Measurements from ENCODE around the gene HLA-B.

HLA-B gene

DNA sequence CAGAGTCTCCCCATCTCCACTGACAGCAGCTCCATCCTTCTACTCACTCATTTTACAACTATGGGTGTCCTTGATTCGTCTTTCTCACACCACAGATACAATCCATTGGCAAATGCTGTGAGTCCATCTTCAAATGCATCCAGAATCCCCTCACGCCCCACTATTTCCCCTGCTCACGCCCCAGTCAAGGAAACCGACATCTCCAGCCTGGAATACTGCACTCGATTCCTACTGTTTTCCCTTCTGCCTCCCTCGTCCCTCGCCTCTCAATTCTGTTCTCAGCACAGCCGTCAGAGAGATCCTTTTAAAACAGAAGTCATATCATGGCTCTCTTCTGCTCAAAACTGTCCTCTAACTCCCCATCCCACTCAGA is 4.7 kb downstream of the HLA-B start:
- DNase-seq: no peak

DNA sequence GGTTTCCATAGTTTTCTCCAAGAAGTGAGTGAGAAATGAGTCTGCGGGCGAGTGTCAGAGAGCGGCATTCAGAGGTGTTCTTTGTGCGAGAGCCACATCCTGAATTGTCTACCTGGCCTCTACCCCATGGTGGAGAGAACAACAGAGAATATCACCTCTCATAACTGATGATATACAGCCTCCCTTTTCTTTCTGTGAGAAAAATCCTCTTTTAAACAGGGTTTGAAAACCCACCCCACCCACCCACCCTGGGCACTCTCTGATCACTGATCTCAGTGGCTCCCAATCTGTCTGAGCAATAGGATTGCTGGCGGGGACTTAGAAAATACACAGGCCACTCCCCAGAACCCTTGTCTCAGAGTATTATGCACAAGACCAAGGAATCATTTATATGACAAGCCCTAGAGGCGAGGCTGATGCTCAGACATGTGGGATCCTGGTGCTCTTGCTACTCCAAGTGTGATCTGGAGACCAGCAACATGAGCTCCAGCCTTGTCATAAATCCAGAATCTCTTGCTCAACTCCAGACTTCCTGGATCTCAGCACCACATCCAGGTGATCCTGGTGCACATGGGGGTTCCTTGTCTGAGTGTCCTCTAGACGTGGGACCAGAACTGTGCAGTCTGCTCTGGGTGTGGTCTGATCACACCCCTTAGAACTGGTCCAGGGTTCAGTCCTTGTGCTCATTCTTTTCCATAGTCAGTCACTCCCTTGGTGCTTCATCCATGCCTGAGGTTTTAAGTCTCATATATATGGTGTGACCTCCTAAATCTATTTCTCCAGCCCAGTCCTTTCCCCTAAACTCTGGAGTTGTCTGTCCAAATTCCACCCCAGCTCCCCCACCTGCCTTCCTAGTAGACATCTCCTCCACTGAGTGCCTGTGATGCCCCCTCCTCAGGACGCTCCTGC is 5.3 kb downstream of the HLA-B start:
- DNase-seq: no peak

DNA sequence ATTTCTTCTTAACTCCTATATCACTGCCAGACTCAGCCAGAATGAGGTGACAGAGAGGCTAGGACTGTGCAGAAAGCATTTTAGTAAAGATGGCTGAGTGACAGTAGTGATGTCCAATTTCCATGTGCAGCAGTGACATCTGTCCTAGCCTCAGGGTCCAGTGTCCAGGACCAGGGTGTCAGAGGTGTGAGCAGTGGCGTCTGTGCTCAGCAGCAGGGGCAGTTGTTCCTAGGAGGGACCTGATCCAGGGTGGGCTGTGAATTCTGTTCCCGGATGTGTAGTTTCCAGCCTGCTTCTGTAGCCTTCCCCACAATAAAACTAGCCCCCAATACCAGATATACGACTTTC is 6.0 kb downstream of the HLA-B start:
- no peak for DNase-seq

DNA sequence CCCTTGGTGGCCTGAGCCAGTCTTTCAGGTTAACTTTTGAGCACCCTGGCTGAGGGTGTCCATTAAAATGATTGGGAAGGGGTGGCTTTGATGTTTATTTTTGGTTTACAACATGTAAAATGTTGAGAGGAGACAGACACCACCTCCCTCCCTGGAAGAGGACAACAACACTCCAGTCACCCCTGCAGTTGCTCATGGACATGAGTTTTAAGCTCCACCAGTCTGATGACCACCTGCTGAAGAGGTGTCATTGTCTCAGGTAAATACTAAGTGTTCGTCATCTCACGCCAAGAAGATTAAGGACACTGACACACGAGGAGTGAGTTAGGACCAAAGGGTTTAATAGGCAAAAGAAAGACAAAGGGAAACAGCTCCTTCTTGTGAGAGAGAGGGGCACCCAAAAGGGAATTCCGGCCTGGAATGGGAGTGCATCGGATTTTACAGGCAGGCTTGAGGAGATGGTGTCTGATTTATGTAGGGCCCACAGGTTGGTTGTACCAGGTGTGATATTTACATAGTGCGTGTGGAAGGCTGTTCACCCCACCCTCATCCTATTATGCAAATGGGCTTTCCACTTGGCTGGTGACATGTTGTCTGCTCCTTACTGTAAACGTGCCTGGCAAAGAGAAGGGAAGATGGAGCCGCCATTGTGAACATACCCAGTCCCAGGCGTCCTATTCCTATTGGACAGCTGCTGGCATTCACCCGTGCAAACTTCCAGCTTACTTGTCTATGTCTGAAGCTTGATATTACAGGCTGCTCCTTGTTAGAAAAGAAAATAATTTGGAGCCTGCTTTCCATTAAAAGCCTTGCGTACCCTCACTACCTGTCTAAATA is 6.6 kb downstream of the HLA-B start:
- DNase-seq: no peak

DNA sequence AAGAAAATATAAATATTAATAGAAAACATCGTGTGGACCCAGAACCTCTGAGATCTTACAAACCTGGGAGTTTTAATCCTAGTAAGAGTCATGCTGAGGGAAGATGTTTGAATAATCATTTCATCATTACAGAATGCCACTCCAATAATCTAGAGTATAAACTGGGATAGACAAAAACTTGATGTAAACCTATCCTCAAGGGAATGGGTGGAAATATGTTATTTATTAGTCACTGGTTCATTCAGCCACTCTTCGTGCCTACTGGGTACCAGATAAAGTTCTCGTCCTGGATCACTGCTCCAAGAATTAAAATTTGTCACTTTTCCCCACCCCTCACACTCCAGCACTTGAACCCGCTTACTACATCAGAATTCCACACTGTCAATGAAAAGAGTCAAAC is 7.7 kb downstream of the HLA-B start:
- DNase-seq: no peak

DNA sequence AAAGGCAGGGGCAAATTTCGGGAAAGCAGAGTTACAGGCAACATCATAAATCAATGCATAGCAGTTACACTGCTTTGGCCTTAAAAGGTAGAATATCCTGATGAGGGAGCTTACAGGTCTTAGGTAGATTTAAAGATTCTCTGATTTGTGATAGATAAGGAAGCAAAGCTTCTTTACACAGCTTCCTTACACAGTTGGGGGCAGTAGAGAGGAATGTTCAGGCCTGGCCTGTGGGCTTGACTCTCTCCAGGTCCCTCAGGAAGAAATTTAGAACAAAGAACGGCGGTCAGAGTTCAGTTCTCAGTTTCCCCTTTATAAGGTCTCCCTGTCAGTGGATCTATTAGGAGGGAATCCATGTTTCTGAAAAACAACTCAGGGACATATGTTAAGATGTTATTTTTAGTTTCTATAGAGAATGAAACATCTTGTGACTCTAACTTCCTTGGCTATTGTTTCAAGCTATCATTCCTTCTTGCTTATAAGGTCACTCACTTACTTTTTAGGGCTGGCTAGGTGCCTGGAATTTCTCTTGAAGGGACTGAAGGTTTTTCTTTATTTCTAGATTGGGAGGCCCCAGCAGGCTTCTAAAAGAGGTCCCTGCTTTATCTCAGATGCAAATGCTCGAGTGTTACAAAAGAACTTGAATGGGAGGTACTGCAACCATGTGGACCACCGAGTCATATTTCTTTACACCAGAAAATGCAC is 11.8 kb downstream of the HLA-B start:
- no peak for DNase-seq

DNA sequence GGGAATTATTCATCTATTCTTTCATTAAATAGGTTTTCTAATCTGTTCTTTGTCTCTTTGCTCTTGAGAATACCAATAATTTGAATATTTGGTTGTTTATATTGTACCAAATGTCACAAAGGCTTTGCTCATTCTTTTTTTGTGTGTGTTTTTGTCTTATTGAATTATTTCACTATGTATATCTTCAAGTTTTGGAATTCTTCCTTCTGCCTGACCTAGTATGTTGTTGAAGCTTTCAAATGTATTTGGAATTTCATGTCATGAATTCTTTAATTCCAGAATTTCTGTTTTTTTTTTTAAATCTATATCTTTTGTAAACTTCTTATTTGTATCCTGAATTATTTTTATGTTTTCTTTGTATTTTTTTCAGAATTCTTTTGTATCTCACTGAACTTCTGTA is 16.8 kb downstream of the HLA-B start:
- DNase-seq: no peak

DNA sequence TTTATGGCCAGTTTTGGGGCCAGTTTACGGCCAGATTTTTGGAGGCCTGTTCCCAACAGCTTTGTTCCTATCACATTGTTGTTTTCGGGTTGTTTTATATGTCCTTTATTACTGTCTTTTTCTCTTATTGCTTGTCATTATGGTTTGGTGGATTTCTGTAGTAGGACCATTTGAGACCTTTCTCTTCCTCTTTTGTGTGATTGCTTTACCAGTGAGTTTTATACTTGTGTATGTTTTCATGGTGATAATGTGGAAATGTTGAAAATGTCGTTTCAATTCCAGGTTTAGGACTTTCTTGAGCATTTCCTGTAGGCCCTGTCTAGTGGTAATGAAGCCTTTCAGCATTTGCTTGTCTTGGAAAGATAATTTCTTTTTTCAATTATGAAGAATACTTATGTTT is 17.8 kb downstream of the HLA-B start:
- no peak for DNase-seq

DNA sequence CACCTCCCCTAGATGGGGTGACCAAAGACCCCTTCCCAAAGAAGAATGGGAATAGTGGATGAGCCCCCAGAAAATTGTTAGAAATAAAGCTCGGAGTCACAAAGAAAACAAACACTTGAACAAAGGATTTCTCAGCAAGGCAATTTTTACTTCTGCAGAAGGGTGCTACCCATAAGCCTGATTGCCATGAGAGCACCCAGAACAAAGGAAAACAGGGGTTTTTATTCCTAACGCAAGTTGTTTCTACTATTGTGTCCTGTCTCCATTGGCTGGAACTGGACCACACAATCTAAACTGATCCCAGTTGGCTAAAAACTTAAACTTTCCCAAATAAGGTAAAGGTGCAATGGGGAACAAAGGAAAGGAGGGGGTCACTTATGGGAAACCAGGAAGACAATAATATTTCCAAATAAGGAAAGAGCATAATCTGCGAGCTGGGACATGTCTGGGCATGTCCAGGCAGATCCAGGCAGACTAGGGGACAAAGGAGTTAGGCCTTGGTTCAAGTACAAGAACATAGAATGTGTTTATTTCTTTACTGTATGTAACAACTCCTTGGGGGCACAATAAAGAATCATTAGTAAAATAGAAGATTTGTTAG is 20.0 kb downstream of the HLA-B start:
- DNase-seq: no peak

DNA sequence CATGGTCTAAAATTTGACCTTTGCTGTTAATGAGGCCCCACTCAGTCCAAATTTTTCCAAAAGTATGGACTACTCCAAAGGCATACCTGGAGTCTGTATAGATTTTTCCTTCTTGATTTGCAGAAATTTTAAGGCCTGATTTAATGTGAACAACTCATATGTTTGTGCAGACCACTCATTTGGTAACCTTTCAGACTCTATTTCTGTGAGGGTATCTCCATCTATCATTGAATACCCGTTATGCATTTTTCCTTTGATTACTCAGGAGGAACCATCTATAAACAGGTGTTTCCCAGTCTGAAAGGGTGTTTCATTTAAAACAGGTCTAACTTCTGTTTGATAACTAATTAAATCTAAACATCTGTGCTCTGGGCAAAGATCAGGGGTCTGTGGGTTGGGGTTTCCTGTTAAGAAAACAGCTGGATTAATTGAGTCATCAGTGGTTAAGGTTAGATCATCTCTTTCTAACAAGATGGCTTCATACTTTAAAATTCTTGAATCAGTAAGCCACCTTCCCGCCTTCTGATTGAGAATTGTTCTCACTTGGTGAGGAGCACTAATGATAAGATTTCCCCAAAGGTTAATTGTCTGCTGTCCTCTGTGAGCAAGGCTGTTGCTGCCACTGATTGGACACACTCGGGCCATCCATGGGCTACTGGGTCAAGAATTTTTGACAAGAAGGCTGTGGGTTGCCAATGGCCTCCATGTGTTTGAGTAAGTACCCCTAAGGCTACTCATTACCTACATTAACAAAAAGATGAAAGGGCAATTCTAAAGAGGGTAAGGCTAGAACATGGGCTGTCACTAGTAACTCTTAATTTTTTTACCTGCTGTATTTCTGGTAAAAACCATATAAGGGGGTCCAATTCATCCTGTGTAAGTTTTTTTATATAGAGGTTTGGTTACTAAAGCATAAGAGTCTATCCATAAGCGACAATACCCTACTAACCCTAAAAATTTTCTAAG is 24.1 kb downstream of the HLA-B start:
- no peak for DNase-seq

DNA sequence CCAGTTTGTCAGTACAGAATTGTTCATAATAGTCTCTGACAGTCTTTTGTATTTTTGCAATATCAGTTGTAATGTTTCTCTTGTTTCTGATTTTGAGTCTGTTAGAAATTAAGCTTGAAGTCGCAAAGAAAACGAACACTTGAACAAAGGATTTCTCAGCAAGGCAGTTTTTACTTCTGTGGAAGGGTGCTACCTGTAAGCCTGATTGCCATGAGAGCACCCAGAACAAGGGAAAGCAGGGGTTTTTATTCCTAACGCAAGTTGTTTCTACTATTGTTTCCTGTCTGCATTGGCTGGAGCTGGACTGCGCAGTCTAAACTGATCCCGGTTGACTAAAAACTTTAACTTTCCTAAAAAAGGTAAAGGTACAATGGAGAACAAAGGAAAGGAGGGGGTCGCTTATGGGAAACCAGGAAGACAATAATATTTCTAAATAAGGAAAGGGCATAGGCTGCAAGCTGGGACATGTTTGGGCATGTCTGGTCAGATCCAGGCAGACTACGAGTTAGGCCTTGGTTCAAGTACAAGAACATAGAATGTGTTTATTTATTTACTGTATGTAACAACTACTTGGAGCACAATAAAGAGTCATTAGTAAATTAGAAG is 28.5 kb downstream of the HLA-B start:
- DNase-seq: no peak

DNA sequence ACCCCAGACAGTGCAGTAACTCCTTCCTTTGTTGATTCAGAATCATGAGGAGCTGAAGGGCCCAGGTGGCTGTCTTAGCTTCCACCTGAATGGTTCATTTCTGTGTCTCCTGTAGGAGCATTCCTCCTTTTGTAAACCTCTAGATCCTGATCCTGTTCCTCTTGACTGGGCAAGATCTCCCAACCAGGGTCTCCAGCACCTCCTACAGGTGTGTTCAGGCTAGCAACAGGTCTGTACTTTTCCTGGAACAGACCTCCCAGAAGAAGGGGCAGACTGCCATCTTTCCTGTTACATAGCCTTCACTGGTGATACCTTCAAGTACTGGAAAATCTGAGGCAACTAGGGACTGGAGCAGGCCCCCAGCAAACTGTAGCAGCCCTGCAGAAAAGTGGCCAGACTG is 35.2 kb downstream of the HLA-B start:
- no peak for DNase-seq

DNA sequence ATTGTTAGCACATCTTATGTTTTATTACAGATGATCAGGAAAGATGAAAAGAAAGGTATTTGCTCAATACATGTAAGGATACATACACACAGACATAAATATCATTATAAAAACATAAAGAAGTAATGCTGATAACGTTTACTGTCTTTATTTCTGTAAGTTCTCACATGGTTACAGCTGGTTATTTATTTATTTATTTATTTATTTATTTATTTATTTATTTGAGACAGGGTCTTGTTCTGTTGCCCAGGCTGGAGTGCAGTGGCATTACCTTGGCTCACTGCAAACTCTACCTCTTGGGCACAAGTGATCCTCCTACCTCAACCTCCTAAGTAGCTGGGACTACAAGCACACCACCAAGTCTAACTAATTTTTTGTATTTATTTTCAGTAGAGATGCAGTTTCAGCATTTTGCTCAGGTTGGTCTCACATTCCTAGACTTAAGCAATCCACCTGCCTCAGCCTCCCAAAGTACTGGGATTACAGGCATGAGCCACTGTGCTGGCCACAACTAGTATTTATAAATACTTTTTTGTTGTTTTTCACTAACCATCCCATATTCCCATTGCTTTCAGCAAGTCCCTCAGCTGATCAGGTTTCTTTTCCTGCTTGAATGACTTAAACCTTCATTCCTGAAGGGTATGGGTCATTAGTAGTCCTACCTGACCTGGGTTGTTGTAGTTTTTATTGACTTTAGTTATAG is 35.8 kb downstream of the HLA-B start:
- DNase-seq: no peak

DNA sequence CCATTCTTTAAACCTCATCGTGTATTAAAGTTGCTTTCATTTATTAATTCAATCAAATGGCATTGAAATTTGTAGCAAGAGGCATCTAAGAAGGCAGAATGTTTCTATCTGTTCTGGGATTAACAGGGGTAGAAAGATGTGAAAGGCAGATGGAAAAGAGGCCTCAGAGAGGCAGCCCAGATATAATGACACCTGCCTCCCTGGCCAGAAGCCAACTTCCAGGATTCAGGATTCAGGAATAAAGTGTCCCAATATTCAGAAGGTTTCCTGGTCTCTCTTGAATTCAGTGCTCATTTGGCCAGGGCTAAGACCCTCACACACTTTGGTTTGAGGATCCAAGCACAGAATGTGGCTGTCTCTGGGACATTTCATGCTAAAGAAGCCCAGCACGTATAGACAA is 39.9 kb downstream of the HLA-B start:
- DNase-seq: no peak

DNA sequence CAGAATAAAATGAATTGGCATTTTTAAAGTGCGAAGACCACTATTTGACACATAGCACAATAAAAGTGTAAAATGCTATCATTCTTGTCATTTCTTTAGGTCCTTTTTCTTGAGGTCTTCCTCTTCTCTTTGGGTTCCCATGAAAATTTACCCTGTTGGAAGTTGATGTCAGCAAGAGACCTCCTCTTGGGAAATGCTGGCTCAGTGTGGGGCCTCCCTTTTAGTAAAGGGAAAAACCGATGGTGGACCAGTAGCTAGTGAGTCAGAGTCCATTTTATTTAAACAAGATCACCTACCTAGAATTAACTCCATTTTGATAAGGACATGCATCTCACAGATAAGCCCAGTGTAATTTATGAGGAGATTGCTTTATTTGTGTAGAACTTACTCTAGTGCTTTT is 47.3 kb downstream of the HLA-B start:
- DNase-seq: no peak

DNA sequence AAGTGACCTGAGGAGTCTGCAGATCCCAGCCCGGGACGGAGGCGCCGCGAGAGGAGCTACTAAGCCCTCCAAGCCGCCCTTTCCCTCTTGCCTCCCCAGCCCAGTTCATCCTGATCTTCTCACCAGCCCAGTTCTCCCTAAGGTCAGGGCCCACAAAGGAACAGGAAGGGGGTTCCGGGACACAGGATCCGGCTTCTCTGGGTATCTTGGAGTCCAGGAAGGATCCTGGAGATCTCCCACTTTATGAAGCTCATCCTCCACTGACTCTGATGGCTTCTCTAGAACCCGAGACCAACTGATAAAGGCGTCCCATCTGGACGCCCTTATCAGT is 48.2 kb downstream of the HLA-B start:
- DNase-seq: no peak

DNA sequence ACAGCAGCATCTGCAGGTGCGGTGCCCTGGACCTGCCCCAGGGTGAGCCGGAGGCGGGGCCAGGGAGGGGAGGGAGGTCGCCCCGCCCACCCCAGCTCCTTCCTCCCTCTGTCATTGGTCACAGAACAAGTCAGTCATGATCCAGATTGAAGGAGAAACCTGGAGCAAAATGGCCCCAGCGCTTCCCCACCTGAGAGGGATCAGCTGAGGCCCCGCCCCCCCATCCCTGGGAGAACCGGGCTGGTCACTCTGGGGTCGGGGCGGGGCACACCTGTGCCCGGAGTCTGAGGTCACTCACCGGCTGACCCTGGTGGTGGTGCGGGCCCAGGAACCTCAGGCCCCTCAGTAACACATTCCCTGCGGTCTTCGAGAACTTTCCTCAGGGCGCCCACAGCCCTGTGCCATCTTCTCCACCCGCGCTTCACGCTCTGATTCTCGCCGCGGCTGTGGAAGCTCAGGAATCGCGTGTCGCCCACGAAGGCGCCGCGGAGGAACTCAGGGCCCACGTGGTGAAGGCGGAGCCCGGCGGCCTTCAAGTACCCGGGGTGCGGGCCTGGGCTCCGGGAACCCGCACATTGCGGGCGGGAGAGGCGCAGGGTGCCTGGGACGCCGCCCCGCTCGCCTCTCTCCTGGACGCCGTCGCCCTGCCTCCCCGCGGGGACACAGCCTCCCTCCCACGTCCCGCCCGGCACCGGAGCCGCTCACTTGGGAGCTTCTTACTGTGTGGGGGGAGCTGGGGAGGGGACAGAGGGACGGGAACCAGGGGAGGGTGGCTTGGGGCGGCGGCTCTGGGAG is 48.7 kb downstream of the HLA-B start:
- no peak for DNase-seq

DNA sequence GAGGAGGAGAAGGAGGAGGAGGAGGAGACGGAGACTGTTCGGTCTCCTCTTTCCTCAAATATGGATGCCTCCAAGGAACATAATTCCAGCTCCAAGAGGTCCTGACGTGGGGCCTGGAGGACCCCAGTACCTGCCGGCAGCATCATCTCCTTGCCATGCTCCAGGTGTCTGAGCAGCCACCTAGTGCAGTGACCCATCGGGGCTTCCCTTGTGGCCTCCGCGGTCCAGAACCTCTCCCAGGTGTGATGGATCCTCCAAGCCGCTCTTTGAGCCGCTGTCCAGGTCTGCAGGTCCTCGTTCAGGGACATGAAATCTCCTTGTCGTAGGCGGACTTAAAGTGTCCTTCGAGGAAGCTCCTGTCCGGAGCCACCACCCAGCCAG is 49.3 kb downstream of the HLA-B start:
- DNase-seq: no peak

DNA sequence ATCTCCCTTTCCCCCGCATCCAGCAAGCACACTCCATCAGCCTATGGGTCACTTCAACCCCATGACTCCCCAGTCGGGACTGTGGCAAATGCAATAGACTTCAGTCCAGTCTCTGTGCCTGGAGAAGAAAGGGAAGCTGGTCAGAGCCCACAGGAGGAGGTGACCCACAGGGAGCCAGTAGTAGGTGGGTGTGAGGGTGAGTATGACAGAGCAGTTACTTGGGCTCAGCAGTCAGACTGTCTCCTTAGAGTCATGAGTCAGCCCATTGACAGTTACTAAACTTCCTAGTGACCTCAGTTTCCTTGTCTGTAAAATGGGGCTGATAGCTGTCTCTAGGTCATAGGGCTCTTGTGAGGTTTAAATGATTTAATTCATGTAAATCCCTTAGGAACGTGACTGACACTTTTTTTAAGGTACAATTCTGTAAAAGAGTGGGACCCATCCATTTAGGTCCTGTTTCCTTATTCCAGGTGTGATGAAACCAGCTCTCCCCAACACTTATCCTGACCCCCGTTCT is 51.2 kb downstream of the HLA-B start:
- no peak for DNase-seq

DNA sequence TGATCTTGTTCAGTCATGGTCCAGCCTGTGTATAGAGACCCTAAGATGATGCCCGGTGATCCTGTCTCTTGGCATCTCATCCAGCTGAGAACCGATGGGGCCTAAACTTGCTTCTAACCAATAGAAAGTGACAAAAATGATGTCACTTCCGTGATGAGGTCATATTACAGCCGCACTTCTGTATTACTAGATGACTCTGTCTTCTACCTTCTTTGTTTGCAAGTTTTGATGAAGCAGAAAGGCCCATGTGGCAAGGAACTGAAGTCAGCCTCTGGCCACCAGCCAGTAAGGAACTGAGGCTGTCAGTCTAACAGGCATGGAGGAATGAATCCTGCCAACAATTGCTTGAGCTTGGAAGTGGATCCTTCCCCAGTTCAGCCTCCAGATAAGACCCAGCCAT is 52.3 kb downstream of the HLA-B start:
- no peak for DNase-seq

All from hippocampal formation (tissue), 2 donors.